SK-N-MC (cell line): ENCODE results near the gene THOC6.

Experiments used
- DNase-seq: peaks from one replicate; pipeline ENCODE4 v3.0.0-alpha.2; 2011; ENCODE audit warnings: low read depth, low spot score
- H3K27ac ChIP-seq: fragments of 200-600 bp; sonication (generic); 2 replicates; pipeline ENCODE4 v1.5.1; 2016; ENCODE audit warnings: mixed run types
- H3K36me3 ChIP-seq: fragments of 200-600 bp; sonication (generic); 2 replicates; pipeline ENCODE4 v1.6.1; 2017; ENCODE audit warnings: antibody characterized with exemption, low read length, mixed read lengths; ENCODE audit not compliant: insufficient read depth
- H3K4me3 ChIP-seq: fragments of 200-600 bp; sonication (generic); 2 replicates; pipeline ENCODE4 v1.5.1; 2016
- H3K9ac ChIP-seq: fragments of 200-600 bp; sonication (generic); 2 replicates; pipeline ENCODE4 v1.8.0; 2017; ENCODE audit warnings: mixed run types, mixed read lengths; ENCODE audit not compliant: insufficient read length
- H3K9me3 ChIP-seq: fragments of 200-600 bp; sonication (generic); 2 replicates; pipeline ENCODE4 v1.6.1; 2017; ENCODE audit warnings: low read depth, mild to moderate bottlenecking, antibody characterized with exemption, low read length, moderate library complexity, mixed read lengths
- EZH2 ChIP-seq: fragments of 200-600 bp; sonication (generic); IDR thresholded peaks from one replicate; pipeline ENCODE4 v1.6.1; 2017; ENCODE audit warnings: antibody characterized with exemption
- FOXP2 ChIP-seq: optimal IDR thresholded peaks from 2 replicates; pipeline ENCODE3; 2011; ENCODE audit warnings: mild to moderate bottlenecking, moderate library complexity; ENCODE audit not compliant: insufficient read depth; ENCODE audit errors: extremely low read length, control extremely low read depth
- POLR2AphosphoS5 ChIP-seq: IDR thresholded peaks from 2 replicates; pipeline ENCODE4 v1.6.1; 2012; ENCODE audit warnings: mild to moderate bottlenecking, low read depth, low read length, borderline replicate concordance

The THOC6 gene

DNA sequence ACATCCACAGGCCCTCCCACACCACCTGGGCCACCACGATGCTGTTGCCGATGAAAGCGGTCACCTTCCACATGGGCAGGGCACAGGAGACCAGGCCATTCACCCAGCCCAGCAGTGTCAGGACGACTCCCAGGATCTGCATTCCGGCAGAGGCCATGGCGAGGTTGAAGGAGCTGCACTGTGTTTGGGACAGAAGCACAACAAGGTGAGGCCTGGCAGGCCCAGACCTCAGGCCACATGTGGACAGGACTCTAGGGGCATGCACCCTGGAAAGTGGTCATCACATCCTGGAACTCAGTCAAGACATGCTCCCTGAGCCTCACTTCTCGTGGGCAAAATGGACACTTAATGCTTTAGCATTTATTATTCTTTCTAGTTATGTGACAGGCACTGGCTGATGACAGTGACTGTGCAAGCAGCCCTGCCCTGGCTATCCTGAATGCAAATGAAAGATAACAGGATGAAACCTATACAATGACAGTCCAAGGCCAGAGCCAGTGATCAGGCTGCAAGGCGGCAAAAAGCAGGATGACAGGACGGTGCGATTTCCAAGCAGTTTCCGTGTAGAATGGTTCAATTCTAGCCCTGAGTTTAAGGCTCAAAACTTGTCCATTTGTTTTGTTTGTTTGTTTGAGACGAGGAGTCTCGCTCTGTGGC is 7.8 kb upstream of the THOC6 start:
- DNase-seq = no peak
- Histone ChIP-seq H3K36me3 (no peaks in the 10 kb centered on the region), H3K9ac (no peak overlapping the region), H3K27ac (no peak overlapping the region), H3K4me3 (no peak overlapping the region), H3K9me3 (no peaks in the 10 kb centered on the region)
- TF ChIP-seq FOXP2 (no peak), EZH2 (no peak), POLR2AphosphoS5 (no peak)

DNA sequence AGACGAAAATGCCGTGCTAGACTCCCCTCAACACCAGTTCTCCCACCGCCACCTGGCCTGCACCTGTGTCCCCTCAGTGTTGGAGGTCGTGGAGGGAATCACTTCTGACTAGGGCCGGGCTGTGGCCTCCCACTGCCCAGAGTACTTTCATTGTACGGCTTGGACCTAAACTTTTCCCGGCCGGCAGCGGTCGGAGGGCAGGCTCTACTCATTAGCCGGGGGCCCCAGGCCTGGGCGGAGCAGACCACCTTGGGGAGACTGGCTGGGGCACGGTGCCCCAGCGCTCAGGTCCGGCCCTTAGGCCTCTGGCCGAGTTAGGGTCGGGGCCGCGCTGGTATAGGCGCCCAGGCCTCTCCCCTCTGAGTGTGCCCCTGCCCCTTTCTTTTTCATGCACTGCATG is 6.5 kb upstream of the THOC6 start:
- no peak for DNase-seq
- no peak for TF ChIP-seq POLR2AphosphoS5
- no peak for TF ChIP-seq EZH2
- TF ChIP-seq FOXP2 = no peak
- no peak overlapping the region for H3K27ac ChIP-seq
- no peaks in the 10 kb centered on the region for H3K9me3 ChIP-seq
- no peaks in the 10 kb centered on the region for H3K36me3 ChIP-seq
- no peak overlapping the region for H3K4me3 ChIP-seq
- H3K9ac ChIP-seq = no peak overlapping the region

DNA sequence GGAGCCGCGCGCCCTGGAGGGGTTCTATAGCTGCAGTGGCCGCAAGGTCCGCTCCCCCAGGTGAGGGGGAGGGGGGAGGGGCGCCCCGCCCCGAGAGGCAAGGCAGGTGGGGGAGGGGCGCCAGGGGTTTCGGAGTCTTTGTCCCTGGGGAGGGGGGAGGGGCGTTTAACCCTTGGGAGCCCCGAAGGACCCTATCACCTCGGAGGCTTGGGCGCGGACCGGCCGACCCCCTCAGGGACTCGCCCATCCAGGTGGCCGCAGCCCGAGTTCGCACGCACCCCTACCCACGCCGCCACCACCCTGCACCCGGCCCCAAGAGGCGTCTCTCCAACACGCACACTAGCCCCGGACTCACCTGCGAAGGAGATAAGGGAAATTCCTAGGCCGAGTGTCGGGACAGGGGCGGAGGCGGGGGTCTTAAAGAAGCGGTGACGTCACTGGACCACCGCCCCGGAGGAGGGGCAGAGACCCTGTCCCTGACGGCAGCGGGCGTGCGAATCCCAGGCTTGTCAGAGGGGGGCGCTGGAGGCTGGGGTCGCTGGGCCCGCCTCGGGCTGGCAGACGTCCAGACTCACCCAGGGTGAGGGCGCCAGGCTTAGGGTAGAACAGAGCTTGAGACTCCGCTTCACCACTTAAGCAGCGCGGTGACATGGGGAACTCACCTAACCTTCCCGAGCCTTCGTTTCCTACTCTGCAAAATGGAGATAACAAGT is 5.9 kb upstream of the THOC6 start, which contains the start of gene CLDN6:
CLDN6 (minus strand) TSS at position 390 of the 713 bp plus-strand sequence. CDS start 2,162 bp downstream, outside the sequence.
- 0 out of 2 replicates have a peak within 1 kb of the TSS, but pooled peaks have one; percentile 25 for H3K4me3 ChIP-seq
- H3K27ac ChIP-seq = no peak within 1 kb of the TSS

DNA sequence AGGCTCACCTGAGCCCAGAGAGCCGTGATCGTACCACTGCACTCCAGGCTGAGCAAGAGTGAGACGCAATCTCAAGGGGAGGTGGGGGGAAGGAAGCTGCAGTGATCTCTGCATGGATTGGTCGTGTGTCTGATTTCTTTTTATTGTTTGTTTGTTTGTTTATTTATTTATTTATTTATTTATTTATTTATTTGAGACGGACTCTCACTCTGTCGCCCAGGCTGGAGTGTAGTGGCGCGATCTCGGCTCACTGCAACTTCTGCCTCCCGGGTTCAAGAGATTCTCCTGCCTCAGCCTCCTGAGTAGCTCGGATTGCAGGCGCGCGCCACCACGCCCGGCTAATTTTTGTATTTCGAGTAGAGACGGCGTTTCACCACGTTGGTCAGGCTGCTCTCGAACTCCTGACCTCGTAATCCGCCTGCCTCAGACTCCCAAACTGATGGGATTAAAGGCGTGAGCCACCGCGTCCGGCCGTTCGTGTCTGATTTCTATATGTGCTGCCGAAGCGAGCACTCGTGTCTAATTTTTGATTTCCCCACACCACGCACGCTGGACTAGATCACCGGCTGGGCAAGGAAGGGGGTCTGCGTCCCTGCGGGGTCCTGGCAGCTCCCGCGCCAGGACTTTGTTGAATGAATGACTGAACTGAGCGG is 4.1 kb upstream of the THOC6 start:
- DNase-seq = no peak
- Histone ChIP-seq H3K9ac (no peak overlapping the region), H3K27ac (no peak overlapping the region), H3K4me3 (peak overlapping the region; percentile 83), H3K9me3 (no peaks in the 10 kb centered on the region), H3K36me3 (no peaks in the 10 kb centered on the region)
- TF ChIP-seq POLR2AphosphoS5 (no peak; the same call in 1 of the 2 replicates), EZH2 (no peak), FOXP2 (no peak)

More for the DNA sequence above, 5.9 kb upstream of the THOC6 start, which contains the start of gene CLDN6:
- no peak for TF ChIP-seq EZH2
- no peak for TF ChIP-seq POLR2AphosphoS5
- no peak for TF ChIP-seq FOXP2
- Histone ChIP-seq H3K9me3 (no peaks in the 10 kb centered on the region), H3K9ac (no peak within 1 kb of the TSS), H3K36me3 (no peaks in the 10 kb centered on the region)
- DNase-seq = no peak

DNA sequence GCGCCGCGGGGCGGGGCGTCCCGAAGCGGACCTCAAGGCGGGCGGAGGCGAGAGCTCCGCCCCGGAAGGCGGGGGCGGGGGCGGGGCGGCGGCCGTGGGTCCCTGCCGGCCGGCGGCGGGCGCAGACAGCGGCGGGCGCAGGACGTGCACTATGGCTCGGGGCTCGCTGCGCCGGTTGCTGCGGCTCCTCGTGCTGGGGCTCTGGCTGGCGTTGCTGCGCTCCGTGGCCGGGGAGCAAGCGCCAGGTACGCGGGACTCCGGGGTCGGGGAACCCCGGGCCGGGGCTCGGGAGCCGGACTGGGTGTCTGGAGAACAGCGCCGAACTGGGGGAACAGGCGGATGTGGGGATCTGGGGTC is 3.6 kb upstream of the THOC6 start, which contains the start of gene TNFRSF12A:
TNFRSF12A (plus strand) TSS at position 122 of the 357 bp plus-strand sequence; CDS start at position 152, 30 bp downstream.
- TF ChIP-seq FOXP2 = no peak
- TF ChIP-seq POLR2AphosphoS5 = peak; percentile 64; the same call in 1 of the 2 replicates
- TF ChIP-seq EZH2 = no peak
- H3K4me3 ChIP-seq = peak within 1 kb of the TSS; percentile 83
- no peak within 1 kb of the TSS for H3K27ac ChIP-seq
- peak within 1 kb of the TSS; percentile 64 for H3K9ac ChIP-seq
- no peaks in the 10 kb centered on the region for H3K9me3 ChIP-seq
- no peaks in the 10 kb centered on the region for H3K36me3 ChIP-seq
- no peak for DNase-seq

DNA sequence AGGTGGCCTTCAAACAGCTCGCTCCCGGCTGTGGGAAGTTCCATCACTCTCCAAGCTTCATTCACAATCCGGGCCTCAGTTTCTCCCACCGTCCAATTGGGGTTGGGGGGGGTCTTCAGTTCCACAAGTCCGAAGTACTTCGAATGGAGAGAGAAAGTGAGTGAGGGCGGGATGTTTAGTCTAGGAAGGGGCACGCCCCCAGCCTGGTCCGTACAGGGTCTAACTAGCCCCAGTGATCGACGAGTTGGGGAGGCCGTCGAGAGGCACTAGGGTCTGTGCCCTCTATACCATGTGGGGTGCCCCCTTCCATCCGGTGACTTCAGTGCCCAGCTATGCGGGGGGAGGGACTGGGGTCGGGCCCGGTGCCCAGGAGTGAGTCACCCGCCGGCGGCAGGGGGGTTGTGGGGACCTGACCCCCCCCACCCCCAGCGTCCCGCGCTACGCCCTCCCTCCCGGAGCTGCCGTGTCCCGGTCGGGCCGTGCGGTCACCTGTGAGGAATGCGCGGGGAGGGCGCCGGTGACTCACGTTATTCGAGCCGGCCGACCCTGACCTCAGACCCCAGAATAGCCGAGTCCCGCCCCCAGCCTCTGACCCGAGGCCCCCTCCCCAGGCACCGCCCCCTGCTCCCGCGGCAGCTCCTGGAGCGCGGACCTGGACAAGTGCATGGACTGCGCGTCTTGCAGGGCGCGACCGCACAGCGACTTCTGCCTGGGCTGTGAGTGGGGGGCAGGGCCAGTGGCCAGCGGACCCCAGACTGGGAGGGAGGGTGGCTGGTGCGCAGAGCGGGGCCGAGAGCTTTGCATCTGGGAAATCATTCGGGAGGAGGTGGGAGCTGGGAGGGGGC is 3.0 kb upstream of the THOC6 start:
- Histone ChIP-seq H3K9me3 (no peaks in the 10 kb centered on the region), H3K4me3 (peak overlapping the region; percentile 83), H3K36me3 (peaks cover under 1% of the 10 kb centered on the region; the same call in 1 of the 2 replicates), H3K27ac (no peak overlapping the region), H3K9ac (peak overlapping the region; percentile 64)
- DNase-seq = no peak
- no peak for TF ChIP-seq FOXP2
- TF ChIP-seq POLR2AphosphoS5 = no peak
- TF ChIP-seq EZH2 = no peak

DNA sequence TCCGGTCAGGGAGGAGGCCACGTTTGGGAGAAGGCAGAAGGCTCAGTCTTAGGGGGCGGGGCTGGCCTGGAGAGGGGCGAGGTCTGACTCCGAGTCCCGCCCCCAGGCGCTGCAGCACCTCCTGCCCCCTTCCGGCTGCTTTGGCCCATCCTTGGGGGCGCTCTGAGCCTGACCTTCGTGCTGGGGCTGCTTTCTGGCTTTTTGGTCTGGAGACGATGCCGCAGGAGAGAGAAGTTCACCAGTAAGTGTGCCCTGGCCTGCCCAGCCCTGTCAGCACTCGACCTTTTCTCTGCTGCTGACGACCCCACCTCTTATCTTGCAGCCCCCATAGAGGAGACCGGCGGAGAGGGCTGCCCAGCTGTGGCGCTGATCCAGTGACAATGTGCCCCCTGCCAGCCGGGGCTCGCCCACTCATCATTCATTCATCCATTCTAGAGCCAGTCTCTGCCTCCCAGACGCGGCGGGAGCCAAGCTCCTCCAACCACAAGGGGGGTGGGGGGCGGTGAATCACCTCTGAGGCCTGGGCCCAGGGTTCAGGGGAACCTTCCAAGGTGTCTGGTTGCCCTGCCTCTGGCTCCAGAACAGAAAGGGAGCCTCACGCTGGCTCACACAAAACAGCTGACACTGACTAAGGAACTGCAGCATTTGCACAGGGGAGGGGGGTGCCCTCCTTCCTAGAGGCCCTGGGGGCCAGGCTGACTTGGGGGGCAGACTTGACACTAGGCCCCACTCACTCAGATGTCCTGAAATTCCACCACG is 2.2 kb upstream of the THOC6 start:
- peak overlapping the region; percentile 77; the same call in 1 of the 2 replicates for H3K27ac ChIP-seq
- H3K4me3 ChIP-seq = peak overlapping the region; percentile 83
- H3K9ac ChIP-seq = no peak overlapping the region
- H3K36me3 ChIP-seq = peaks cover 8% of the 10 kb centered on the region; the same call in 1 of the 2 replicates
- no peak for DNase-seq
- TF ChIP-seq FOXP2 (no peak), POLR2AphosphoS5 (no peak), EZH2 (no peak)
- H3K9me3 ChIP-seq = no peaks in the 10 kb centered on the region
